WTC11 (cell line): ENCODE measurements around the gene LRIG1. TPM values are rescaled to one million over a fixed set of nuclear protein-coding genes. Genes with fewer than 3 reads are reported as not detected.
A peak's percentile ranks its signal among the peaks of the same experiment; 100 is the strongest.

ENCODE experiments used
- ATAC-seq: fragments of 200-7000 bp; cut with Tn5 transposase; 2 replicates; pipeline ENCODE4 v1.10.0; 2021; ENCODE audit warnings: mild to moderate bottlenecking, moderate library complexity
- CTCF ChIA-PET: fragments of 300-600 bp; sonication (Branson Sonifier 250); formaldehyde crosslinking; loops from one replicate; lab custom pipeline; 2021; ENCODE audit warnings: antibody characterized with exemption; lab: Charles Lee
- POLR2A ChIA-PET: fragments of 350-600 bp; sonication (Branson Sonifier 250); formaldehyde crosslinking; loops from one replicate; lab custom pipeline; 2021; ENCODE audit warnings: antibody characterized with exemption; lab: Charles Lee
- DNase-seq: peaks from one replicate; pipeline ENCODE4 v3.0.0; 2021; ENCODE audit warnings: low spot score
- H3K27ac Mint-ChIP-seq: 2 replicates; pipeline ENCODE4 v1.8.0; 2021; ENCODE audit warnings: mixed read lengths
- H3K27me3 Mint-ChIP-seq: 2 replicates; pipeline ENCODE4 v1.8.0; 2021; ENCODE audit warnings: low read depth, mild to moderate bottlenecking, moderate library complexity, mixed read lengths
- H3K36me3 Mint-ChIP-seq: 2 replicates; pipeline ENCODE4 v1.8.0; 2021; ENCODE audit warnings: mixed read lengths
- H3K4me1 Mint-ChIP-seq: 2 replicates; pipeline ENCODE4 v1.8.0; 2022; ENCODE audit warnings: mixed read lengths
- H3K4me3 Mint-ChIP-seq: 2 replicates; pipeline ENCODE4 v1.8.0; 2021; ENCODE audit warnings: mild to moderate bottlenecking, moderate library complexity, mixed read lengths
- H3K9me3 Mint-ChIP-seq: 2 replicates; pipeline ENCODE4 v1.8.0; 2021; ENCODE audit warnings: mixed read lengths
- AFF4 ChIP-seq: sonication (generic); formaldehyde crosslinking; IDR thresholded peaks from 2 replicates; pipeline ENCODE4 v1.8.1; 2023; ENCODE audit warnings: mild to moderate bottlenecking, missing genetic modification reagents, borderline replicate concordance
- E2F1 ChIP-seq: sonication (generic); formaldehyde crosslinking; IDR thresholded peaks from 2 replicates; pipeline ENCODE4 v1.8.0; 2022; ENCODE audit warnings: mild to moderate bottlenecking, missing genetic modification reagents
- EMX1 ChIP-seq: fragments of 250-450 bp; sonication (Bioruptor Pico); IDR thresholded peaks from 2 replicates; pipeline ENCODE4 v1.8.0; 2021; ENCODE audit warnings: mild to moderate bottlenecking
- ERG ChIP-seq: fragments of 250-450 bp; sonication (Bioruptor Pico); IDR thresholded peaks from 2 replicates; pipeline ENCODE4 v1.8.0; 2021; ENCODE audit warnings: mild to moderate bottlenecking
- IRF2 ChIP-seq: sonication (generic); formaldehyde crosslinking; IDR thresholded peaks from 2 replicates; pipeline ENCODE4 v1.8.0; 2022; ENCODE audit warnings: low read depth, missing genetic modification reagents, borderline replicate concordance
- NFYB ChIP-seq: sonication (generic); formaldehyde crosslinking; conservative IDR thresholded peaks from 2 replicates; pipeline ENCODE4 v1.8.0; 2022; ENCODE audit warnings: low read depth, missing genetic modification reagents
- NR3C1 ChIP-seq: sonication (generic); formaldehyde crosslinking; conservative IDR thresholded peaks from 2 replicates; pipeline ENCODE4 v1.8.1; 2023; ENCODE audit warnings: low read depth, mild to moderate bottlenecking, missing genetic modification reagents
- OVOL2 ChIP-seq: fragments of 250-450 bp; sonication (Bioruptor Pico); IDR thresholded peaks from 2 replicates; pipeline ENCODE4 v1.9.0; 2021; ENCODE audit warnings: mild to moderate bottlenecking, borderline replicate concordance
- SMAD3 ChIP-seq: sonication (generic); formaldehyde crosslinking; IDR thresholded peaks from 2 replicates; pipeline ENCODE4 v1.8.0; 2022; ENCODE audit warnings: missing genetic modification reagents, mild to moderate bottlenecking, borderline replicate concordance
- SOX15 ChIP-seq: fragments of 250-450 bp; sonication (Bioruptor Pico); IDR thresholded peaks from 2 replicates; pipeline ENCODE4 v1.9.0; 2021; ENCODE audit warnings: mild to moderate bottlenecking
- ZNF138 ChIP-seq: sonication (generic); formaldehyde crosslinking; conservative IDR thresholded peaks from 2 replicates; pipeline ENCODE4 v1.8.1; 2022; ENCODE audit warnings: mild to moderate bottlenecking, moderate library complexity, missing genetic modification reagents
- ZNF416 ChIP-seq: fragments of 250-450 bp; sonication (Bioruptor Pico); IDR thresholded peaks from 2 replicates; pipeline ENCODE4 v1.9.0; 2021; ENCODE audit warnings: mild to moderate bottlenecking, inconsistent platforms
- ZNF425 ChIP-seq: fragments of 250-450 bp; sonication (Bioruptor Pico); conservative IDR thresholded peaks from 2 replicates; pipeline ENCODE4 v1.9.0; 2021; ENCODE audit warnings: mild to moderate bottlenecking
- ZNF671 ChIP-seq: fragments of 250-450 bp; sonication (Bioruptor Pico); IDR thresholded peaks from 2 replicates; pipeline ENCODE4 v1.8.0; 2021; ENCODE audit warnings: mild to moderate bottlenecking
- ZSCAN18 ChIP-seq: fragments of 250-450 bp; sonication (Bioruptor Pico); IDR thresholded peaks from 2 replicates; pipeline ENCODE4 v2.1.2; 2022; ENCODE audit warnings: mild to moderate bottlenecking, moderate library complexity
- total RNA-seq: library from RNA; stranded (reverse); gene quantifications from 3 replicates; pipeline ENCODE4 v1.2.3, GENCODE V29; 2021
- TF ChIP-seq, protein P1 (sequence below): sonication (generic); formaldehyde crosslinking; IDR thresholded peaks from 2 replicates; pipeline ENCODE4 v1.8.1; 2022; ENCODE audit warnings: low read depth, mild to moderate bottlenecking, moderate library complexity, missing genetic modification reagents, borderline replicate concordance
- TF ChIP-seq, protein P2 (sequence below): sonication (generic); formaldehyde crosslinking; IDR thresholded peaks from 2 replicates; pipeline ENCODE4 v1.8.1; 2023; ENCODE audit warnings: mild to moderate bottlenecking, moderate library complexity, missing genetic modification reagents
- TF ChIP-seq, protein P3 (sequence below): sonication (generic); formaldehyde crosslinking; IDR thresholded peaks from 2 replicates; pipeline ENCODE4 v1.8.1; 2022; ENCODE audit warnings: mild to moderate bottlenecking, moderate library complexity, missing genetic modification reagents

LRIG1 gene
- total RNA-seq, 1 experiment from 2014 or later: 105 TPM

DNA sequence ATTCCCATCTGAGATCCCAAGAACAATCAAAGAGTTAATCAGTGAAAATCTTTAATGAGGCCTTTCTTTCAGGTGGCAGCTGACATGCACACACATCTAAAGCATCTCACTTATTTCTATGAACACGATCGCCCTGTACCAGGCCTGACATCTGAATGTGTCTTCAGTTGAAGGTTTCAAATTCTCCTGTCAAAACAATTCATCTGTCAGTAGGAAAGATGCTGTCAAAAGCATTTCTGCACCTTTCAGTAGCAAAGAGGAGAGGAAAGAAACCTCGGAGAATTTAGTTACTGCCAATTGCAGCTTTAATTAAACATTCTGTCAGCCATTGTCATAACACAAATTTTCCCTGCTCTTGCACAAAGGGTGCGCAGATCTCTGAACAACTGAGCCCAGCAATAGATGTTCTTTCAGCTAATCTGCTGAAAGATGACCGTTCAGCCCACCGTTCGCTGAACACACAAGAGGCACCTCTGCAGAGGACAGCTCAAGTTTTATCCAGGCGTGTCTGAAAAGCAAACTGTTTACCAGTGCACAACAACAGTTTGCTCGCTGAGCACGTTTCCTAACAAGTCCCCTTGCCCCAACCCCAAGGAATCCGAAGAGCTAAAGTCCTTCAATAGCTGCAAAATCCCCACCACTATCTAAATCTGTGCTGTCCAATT is 34.1 kb downstream of the LRIG1 start:
- Mint-ChIP-seq H3K36me3 (peaks cover 4% of the 10 kb centered on the region), H3K4me3 (no peak overlapping the region), H3K27ac (peak overlapping the region; percentile 84), H3K9me3 (no peaks in the 10 kb centered on the region), H3K4me1 (peaks cover 66% of the 10 kb centered on the region), H3K27me3 (no peaks in the 10 kb centered on the region)
- no peak for ATAC-seq
- ChIA-PET CTCF (interaction anchor here (0.8 to 1.3 kb wide), 2 partner anchors 60 to 93 kb away, joined by 3 to 4 read pairs; no protein-coding TSS in a partner anchor), POLR2A (interaction anchor here (0.6 to 0.7 kb wide), 2 partner anchors 24 to 403 kb away, joined by 4 to 9 read pairs; no protein-coding TSS in a partner anchor)
- TF ChIP-seq OVOL2 (CRISPR knock-in tag) (no peak), EMX1 (no peak), ZNF138 (no peak), ERG (CRISPR knock-in tag) (no peak), NR3C1 (CRISPR knock-in tag) (no peak), ZNF425 (CRISPR knock-in tag) (no peak), IRF2 (CRISPR knock-in tag) (no peak), SOX15 (CRISPR knock-in tag) (no peak)
- TF ChIP-seq, protein P1, sequence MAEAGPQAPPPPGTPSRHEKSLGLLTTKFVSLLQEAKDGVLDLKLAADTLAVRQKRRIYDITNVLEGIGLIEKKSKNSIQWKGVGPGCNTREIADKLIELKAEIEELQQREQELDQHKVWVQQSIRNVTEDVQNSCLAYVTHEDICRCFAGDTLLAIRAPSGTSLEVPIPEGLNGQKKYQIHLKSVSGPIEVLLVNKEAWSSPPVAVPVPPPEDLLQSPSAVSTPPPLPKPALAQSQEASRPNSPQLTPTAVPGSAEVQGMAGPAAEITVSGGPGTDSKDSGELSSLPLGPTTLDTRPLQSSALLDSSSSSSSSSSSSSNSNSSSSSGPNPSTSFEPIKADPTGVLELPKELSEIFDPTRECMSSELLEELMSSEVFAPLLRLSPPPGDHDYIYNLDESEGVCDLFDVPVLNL: no peak
- TF ChIP-seq, protein P2, sequence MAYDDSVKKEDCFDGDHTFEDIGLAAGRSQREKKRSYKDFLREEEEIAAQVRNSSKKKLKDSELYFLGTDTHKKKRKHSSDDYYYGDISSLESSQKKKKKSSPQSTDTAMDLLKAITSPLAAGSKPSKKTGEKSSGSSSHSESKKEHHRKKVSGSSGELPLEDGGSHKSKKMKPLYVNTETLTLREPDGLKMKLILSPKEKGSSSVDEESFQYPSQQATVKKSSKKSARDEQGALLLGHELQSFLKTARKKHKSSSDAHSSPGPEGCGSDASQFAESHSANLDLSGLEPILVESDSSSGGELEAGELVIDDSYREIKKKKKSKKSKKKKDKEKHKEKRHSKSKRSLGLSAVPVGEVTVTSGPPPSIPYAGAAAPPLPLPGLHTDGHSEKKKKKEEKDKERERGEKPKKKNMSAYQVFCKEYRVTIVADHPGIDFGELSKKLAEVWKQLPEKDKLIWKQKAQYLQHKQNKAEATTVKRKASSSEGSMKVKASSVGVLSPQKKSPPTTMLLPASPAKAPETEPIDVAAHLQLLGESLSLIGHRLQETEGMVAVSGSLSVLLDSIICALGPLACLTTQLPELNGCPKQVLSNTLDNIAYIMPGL: no peak
- DNase-seq: no peak

DNA sequence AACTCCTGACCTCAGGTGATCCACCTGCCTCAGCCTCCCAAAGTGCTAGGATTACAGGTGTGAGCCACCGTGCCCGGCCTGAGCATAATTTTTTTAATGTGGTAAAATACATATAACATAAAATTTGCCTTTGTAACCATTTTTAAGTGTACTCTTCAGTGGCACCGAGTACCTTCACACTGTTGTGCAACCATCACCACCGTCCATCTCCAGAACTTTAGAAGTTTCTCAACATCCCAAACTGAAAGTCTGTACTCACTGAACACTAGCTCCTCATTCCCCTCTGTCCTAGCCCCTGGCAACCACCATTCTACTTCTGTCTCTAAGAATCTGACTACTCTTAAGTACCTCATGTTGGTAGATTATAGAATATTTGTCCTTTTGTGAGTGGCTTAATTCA is 35.2 kb downstream of the LRIG1 start:
- CTCF ChIA-PET: interaction anchor here (1.3 kb wide), 1 partner anchor 58 kb away, joined by 4 read pairs; no protein-coding TSS in a partner anchor
- TF ChIP-seq NFYB (CRISPR knock-in tag) (no peak), SMAD3 (CRISPR knock-in tag) (no peak), ZNF416 (CRISPR knock-in tag) (no peak), E2F1 (no peak), AFF4 (no peak), ZSCAN18 (CRISPR knock-in tag) (no peak), ZNF671 (CRISPR knock-in tag) (no peak)
- TF ChIP-seq, protein P3, sequence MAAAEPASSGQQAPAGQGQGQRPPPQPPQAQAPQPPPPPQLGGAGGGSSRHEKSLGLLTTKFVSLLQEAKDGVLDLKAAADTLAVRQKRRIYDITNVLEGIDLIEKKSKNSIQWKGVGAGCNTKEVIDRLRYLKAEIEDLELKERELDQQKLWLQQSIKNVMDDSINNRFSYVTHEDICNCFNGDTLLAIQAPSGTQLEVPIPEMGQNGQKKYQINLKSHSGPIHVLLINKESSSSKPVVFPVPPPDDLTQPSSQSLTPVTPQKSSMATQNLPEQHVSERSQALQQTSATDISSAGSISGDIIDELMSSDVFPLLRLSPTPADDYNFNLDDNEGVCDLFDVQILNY (CRISPR knock-in tag): no peak

More for the DNA sequence above, 35.2 kb downstream of the LRIG1 start:
- DNase-seq (no peak), ATAC-seq (no peak)
- Mint-ChIP-seq H3K36me3 (peaks cover 13% of the 10 kb centered on the region), H3K4me1 (peaks cover 66% of the 10 kb centered on the region), H3K27me3 (no peaks in the 10 kb centered on the region), H3K4me3 (no peak overlapping the region), H3K9me3 (no peaks in the 10 kb centered on the region), H3K27ac (0 out of 2 replicates have a peak overlapping the region, but pooled peaks have one; percentile 17)
- POLR2A ChIA-PET: no interaction called here
